ENCODE results near the gene TLL1.

TLL1 gene

GRCh38 chr4:166042510-166043055 lies 169.5 kb downstream of the TLL1 start:
- in situ Hi-C loops (cut with MboI; ENCODE audit: low pct_unique_long_range_greater_than_20kb, low sequenced_read_pairs, unreplicated experiment) = no loop called here
- no peak for TF ChIP-seq CTCF (IDR thresholded peaks at IDR 0.05; ENCODE audit: extremely low read depth, insufficient read depth, missing control alignments)
- DNase-seq (ENCODE audit: low spot score) = no peak

GRCh38 chr4:166043801-166044200 lies 170.8 kb downstream of the TLL1 start:
- no peak for DNase-seq (ENCODE audit: low spot score)
- no peak for TF ChIP-seq CTCF (IDR thresholded peaks at IDR 0.05; ENCODE audit: extremely low read depth, insufficient read depth, missing control alignments)
- in situ Hi-C loops (cut with MboI; ENCODE audit: low pct_unique_long_range_greater_than_20kb, low sequenced_read_pairs, unreplicated experiment) = no loop called here

- in situ Hi-C loops (cut with MboI; ENCODE audit: low pct_unique_long_range_greater_than_20kb, low sequenced_read_pairs, unreplicated experiment) = no loop called here
- DNase-seq (ENCODE audit: low spot score) = no peak
- TF ChIP-seq CTCF (IDR thresholded peaks at IDR 0.05; ENCODE audit: extremely low read depth, insufficient read depth, missing control alignments) = no peak
Measured at GRCh38 chr4:166044871-166045270, 171.8 kb downstream of the TLL1 start.

- in situ Hi-C loops (cut with MboI; ENCODE audit: low pct_unique_long_range_greater_than_20kb, low sequenced_read_pairs, unreplicated experiment) = no loop called here
- peak; percentile 4 for DNase-seq (ENCODE audit: low spot score)
- no peak for TF ChIP-seq CTCF (IDR thresholded peaks at IDR 0.05; ENCODE audit: extremely low read depth, insufficient read depth, missing control alignments)
Measured at GRCh38 chr4:166045457-166045856, 172.4 kb downstream of the TLL1 start.

GRCh38 chr4:166049036-166049435 lies 176.0 kb downstream of the TLL1 start:
- no peak for TF ChIP-seq CTCF (IDR thresholded peaks at IDR 0.05; ENCODE audit: extremely low read depth, insufficient read depth, missing control alignments)
- in situ Hi-C loops (cut with MboI; ENCODE audit: low pct_unique_long_range_greater_than_20kb, low sequenced_read_pairs, unreplicated experiment) = no loop called here
- no peak for DNase-seq (ENCODE audit: low spot score)

- TF ChIP-seq CTCF (IDR thresholded peaks at IDR 0.05; ENCODE audit: extremely low read depth, insufficient read depth, missing control alignments) = no peak
- DNase-seq (ENCODE audit: low spot score) = no peak
- in situ Hi-C loops (cut with MboI; ENCODE audit: low pct_unique_long_range_greater_than_20kb, low sequenced_read_pairs, unreplicated experiment) = no loop called here
Measured at GRCh38 chr4:166064721-166065120, 191.7 kb downstream of the TLL1 start.

- no peak for DNase-seq (ENCODE audit: low spot score)
- no peak for TF ChIP-seq CTCF (IDR thresholded peaks at IDR 0.05; ENCODE audit: extremely low read depth, insufficient read depth, missing control alignments)
- in situ Hi-C loops (cut with MboI; ENCODE audit: low pct_unique_long_range_greater_than_20kb, low sequenced_read_pairs, unreplicated experiment) = no loop called here
Measured at GRCh38 chr4:166065324-166065723, 192.3 kb downstream of the TLL1 start.
